HG03280 (cell line): ENCODE data around the gene GFOD2.
"Not testable (repeated sequence)": the region's sequence is repeated elsewhere in the genome, so short reads cannot be mapped to it uniquely, and the experiment has no call there.

Experiments
- ATAC-seq: cut with Tn5 transposase; IDR thresholded peaks from one replicate; pipeline ENCODE4 v1.9.1; 2021; ENCODE audit warnings: mild to moderate bottlenecking, moderate library complexity; ENCODE audit not compliant: unreplicated experiment

GFOD2 gene, protein sequence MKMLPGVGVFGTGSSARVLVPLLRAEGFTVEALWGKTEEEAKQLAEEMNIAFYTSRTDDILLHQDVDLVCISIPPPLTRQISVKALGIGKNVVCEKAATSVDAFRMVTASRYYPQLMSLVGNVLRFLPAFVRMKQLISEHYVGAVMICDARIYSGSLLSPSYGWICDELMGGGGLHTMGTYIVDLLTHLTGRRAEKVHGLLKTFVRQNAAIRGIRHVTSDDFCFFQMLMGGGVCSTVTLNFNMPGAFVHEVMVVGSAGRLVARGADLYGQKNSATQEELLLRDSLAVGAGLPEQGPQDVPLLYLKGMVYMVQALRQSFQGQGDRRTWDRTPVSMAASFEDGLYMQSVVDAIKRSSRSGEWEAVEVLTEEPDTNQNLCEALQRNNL

DNA sequence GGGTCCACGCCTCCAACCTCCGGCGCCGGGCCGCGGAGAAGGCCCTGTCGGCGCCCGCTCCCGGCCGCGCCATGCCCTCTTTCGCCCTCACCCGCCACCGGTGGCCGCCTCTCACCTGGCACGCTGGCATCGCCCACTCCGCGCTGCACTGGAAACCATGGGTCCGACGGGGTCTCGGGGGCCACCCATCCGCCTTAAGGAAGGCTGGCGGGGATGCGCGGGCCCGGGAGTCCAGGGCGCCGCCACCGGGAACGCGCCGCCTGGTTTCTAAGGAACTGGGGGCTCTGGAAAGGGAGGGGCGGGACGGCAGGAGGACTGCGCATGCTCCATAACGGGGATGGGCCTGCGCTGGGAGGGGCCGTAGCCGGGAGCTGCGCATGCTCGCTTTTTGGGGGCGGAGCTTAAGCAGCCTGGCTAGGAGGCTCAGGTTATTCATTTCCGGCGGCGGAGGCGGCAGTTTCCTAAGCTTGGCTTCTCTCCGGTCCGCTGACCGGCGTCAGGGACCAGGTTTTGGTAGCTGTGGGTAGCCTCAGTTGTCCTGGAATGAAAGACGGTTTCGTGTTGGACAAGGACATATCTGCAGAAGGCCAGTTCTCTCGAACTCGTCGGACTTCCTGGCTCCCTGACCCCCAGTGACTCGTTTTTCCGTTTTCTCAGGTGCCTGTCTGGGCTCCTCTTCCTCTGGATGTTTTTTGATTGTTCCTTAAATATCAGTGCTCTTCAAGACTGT lies at the start of gene GFOD2:
GFOD2 (minus strand) TSS at position 269 of the 730 bp plus-strand sequence. CDS start 33,601 bp downstream, outside the sequence.
- ATAC-seq, result peak; percentile 92

DNA sequence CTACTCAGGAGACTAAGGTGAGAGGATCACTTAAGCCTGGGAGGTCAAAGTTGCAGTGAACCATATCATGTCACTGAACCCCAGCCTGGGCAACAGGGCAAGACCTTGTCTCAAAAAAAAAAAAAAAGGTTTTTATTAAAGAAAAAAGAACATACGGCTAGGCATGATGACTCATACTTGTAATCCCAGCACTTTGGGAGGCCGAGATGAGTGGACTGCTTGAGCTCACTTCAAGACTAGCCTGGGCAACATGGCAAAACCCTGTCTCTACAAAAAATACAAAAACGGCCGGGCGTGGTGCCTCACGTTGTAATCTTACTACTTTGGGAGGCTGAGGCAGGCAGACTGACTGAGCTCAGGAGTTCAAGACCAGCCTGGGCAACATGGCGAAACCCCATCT lies 48.8 kb upstream of the GFOD2 start:
- ATAC-seq, result no peak

DNA sequence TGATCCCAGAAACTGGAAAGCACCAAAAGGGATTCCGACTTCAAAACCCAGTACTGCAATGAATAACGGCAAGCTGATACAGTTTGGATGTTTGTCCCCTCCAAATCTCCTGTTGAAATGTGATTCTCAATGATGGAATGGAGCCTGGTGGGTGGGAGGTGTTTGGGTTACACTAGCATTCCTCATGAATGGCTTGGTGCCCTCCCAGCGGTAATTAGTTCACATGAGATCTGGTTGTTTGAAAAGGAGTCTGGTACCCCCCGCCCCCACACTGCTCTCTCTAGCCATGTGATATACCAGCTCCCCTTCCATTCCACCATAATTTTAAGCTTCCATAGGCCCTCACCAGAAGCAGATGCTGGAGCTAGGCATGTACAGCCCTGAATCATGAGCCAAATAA lies 47.2 kb upstream of the GFOD2 start:
- ATAC-seq, result no peak

DNA sequence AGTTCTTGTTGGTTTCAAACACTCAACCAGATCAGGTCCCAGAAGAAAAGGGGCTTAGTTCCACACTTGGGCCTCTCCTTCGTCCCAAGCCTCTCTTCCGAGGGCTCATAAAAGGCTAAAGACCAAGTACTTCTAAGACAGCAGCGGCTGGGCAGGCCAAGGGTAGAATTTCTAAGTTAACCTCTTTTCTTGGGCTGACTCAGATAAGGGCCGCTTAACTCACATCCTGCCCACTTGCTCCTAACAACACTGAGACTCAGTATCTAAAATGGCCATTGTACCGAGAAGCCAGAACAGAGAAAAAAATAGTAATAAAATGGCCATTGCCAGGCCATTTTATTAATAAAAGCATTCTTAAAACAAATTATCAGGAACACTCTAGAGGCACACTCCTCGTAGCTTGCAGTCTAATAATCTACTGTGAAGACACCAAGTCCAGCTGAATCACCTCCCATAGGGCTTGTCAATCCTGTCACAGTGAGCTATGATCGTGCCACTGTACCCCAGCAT lies 45.1 kb upstream of the GFOD2 start:
- no peak for ATAC-seq

DNA sequence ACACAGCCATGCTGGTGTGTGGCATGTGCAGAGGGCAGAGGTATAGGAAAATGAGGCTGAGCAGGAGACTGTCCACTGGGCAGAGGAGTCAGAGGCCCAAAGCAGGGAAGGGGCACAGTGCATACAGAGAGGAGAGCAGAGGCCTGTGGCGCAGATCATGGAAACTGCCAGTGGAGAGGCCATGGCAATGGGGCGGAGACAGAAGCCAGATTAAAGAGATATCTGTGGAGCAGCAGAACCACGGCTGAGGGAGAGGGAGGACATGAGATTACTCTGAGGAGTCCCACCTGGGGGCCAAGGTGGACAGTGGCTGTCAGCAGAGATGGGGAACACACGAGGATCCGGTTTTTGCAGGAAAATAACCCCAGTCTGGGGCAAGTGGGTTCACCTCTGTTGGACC lies 44.0 kb upstream of the GFOD2 start:
- no peak for ATAC-seq

DNA sequence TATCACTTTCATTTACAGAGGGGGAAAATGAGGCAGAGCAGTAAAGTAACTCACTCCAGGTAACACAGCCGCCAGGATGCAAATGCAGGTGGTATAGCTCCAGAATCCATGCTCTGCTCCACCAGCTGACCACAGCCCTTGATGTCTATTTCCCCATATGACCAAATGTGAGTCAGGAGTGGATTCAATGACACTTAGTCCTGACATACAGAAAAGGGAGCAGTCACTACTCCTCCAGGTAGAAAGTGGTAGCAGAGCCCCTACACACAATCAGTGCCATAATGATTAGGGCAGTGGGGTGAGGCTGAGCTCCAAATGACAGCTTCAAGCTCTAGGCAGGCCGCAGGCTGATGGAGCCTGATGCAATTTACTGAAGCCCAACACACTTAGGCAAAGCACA lies 43.3 kb upstream of the GFOD2 start:
- no peak for ATAC-seq

DNA sequence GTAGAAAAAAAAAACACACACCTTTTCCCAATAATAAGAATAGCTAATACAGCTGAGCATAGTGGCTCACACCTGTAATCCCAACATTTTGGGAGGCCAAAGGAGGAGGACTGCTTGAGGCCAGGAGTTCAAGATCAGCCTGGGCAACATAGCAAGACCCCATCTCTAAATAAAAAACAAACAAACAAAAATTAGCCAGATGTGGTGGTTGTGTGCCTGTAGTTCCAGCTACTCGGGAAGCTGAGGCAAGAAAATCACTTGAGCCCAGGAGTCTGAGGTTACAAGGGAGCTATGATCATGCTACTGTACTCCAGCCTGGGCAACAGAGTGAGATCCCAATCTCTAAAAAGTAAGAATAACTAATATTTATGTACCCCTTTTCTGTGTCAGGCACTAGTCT lies 42.8 kb upstream of the GFOD2 start:
- no peak for ATAC-seq

DNA sequence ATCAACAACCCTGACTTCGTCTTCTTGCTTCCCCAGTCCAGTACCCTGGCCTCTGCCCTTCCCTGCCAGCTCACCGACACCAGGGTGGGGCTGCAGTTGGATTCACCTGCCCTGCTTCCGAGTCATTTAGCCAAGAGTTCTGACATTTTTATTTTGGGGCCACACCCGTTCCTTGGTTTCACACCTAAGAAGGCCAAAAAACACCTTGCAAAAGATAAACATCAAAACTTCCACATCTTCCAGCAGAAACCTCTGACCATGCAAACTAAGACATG lies 41.8 kb upstream of the GFOD2 start:
- ATAC-seq, result no peak

DNA sequence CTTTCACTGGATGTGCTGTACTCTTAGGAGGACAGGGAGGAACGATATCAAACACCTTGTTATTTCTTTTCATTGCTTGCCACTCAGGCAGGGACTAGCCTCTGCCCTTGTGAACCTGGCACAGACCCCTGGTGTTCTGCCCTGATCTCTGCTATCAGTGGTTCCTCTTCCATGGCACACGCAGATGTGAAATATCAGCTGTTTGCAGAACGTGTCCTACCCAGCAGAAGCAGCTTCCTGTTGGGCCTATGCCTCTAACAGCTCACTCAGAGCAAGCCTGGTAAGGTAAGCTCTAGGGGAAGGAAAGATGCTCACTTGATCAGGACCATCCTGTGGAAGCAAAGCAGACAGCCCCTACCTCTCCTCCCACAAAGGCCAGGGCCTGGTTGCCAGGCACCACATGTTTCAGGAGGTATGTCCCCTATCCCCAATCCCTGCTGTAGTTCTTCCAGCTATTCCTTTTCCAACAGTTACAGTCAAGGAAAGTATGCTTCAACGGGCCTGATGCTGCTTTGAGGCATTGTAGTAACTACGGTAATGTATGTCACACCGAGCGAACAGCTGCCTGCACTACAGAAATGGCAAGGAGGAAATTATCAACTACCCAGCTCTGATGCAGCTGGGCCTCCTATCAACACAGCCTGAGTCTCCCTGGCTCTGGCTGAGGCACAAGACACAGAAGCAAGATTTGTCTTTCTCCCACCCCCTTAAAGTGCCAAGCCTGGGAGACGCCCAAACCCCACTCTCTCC lies 41.3 kb upstream of the GFOD2 start:
- no peak for ATAC-seq

DNA sequence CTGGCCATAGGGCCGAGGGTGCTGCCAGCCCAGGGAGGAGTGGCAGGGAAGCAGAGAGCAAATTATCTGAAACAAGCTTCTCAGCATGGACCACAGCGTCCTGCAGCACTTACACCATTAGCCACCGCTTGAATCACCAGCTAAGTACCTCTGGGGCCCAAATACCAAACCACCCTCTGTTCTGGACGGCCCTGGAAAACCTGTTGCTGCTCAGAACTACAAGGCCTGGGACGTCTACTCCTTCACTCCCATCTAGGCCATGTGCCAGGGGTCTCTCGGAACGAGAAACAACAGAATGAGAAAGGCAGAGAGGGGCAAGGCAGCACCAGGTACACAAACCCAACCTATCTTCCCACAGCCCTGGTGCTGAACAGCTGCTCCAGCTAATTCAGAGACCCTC lies 39.9 kb upstream of the GFOD2 start:
- ATAC-seq, result no peak

DNA sequence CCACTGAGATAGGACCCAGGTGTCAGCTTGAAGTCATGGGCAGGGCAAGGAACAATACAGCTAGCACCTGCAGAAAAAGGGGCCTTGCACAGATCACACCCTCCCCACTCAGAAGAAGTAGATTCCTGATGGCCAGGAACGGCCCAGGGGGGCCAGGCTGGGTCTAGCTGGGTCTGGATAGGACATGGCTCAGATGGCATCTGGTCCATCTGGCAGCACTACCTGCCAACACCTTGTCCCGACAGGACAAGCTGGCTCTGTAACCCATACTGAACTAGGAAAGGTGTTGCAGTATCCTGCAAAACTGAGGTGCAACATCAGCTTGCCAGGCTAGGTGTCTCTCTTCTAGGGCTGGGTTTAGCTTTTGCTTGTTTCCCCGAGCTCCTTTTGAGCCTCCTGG lies 38.9 kb upstream of the GFOD2 start:
- ATAC-seq, result no peak

DNA sequence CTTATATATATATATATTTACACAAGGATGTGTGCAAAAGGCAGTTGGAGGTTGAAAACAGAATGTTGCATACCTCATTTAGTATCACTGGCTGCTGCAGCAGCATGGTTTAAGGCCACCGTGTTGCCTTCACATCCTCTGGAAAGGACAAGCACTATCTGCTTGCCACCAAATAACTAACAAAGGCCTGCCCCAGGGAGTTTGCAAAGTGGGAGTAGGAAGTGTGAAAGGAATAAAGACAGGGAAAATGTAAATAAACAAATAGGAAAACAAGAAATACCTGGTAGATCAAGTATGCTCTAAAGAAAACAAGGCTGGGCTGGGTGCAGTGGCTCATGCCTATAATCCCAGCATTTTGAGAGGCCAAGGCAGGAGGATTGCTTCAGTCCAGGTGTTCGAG lies 33.5 kb upstream of the GFOD2 start:
- no peak for ATAC-seq

DNA sequence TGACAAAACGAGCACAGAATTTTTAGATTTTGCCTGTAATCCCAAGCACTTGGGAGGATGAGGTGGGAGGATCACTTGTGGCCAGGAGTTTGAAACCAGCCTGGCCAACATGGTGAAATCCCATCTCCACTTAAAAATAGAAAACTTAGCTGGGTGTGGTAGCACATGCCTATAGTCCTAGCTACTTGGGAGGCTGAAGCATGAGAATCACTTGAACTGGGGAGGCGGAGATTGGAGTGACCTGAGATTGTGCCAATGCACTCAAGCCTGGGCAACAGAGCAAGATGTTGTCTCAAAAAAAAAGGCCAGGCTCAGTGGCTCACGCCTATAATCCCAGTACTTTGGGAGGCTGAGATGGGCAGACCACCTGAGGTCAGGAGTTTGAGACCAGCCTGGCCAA lies 32.2 kb upstream of the GFOD2 start:
- not testable (repeated sequence) for ATAC-seq

DNA sequence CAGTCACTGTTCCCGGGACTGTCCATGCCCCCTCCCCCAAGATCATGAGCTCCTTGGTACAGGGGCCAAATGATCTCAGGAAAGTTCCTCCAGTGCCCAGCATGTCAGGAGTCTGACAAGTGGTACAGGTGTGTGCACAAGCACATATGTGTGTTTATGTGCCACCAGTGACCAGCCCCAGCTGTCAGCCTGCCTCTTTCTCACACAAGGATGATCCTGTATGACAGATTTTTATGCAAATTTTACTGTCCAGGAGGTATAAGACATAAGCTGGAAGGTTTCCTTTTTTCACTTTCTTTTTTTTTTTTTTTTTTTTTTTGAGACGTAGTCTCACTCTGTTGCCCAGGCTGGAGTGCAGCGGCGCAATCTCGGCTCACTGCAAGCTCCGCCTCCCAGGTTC lies 31.4 kb upstream of the GFOD2 start:
- no peak for ATAC-seq

DNA sequence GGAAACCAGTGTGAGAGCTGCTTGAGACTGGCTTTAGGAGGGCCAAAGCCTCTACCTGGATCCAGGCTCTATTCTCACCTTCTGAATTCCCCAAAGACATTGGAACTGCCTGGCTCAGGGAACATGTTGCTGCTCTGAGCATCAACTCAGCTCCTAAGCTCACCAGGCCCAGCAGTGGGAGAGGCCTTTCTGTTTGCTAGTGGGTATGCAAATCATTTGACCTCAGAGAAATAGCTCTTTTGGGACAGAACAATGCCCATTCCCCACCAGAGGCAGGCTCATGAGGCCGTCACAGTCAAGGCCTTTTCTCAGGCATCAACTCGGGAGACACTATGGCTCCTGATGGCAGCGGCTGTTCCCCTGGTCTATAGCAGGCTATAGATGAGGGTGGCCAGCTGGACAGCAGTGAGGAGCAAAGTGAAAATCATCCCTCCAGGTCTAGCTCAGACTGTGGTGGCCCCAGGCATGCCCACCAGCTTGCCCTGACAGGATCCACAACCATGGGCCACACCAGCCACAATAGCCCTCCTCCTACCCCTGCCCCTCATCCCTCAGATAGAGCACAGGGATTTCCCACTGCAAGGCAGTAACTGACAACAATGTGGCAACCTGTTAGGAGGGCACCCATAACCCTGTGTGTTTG lies 30.4 kb upstream of the GFOD2 start:
- no peak for ATAC-seq

DNA sequence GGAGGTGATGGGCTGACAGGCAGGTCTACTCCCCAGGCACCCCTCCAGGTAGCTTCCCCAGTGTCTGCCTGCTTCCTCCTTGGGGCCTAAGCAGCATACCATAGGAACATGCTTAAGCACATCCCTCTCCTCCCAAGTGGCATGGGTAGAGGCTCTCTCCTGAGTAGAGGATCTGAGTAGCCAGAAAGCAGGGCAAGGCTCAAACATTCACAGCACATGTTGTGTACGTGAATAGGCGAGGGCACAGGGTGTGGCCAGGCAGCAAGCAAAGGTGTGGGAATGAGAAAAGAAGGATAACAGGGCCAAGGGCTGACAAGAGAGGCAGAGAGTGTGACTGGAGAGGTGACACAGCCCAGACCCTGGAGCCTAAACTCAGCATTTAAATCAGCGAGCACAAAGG lies 29.7 kb upstream of the GFOD2 start:
- no peak for ATAC-seq

DNA sequence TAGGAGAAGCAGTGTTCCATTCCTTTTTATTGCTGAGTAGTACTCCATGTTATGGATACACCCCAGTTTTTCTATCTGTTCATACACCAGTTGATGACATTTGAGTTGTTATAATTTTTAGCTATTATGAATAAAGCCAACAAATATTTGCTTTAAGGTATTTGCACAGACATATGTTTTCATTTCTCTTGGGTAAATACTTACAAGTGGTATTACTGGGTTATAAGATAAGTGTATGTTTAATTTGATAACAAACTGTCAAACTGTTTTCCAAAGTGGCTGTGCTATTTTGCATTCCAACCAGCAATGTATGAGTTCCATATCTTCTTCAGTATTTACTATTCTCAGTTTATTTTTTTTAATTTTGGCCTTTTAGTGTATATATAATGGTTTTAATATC lies 27.7 kb upstream of the GFOD2 start:
- ATAC-seq, result no peak

DNA sequence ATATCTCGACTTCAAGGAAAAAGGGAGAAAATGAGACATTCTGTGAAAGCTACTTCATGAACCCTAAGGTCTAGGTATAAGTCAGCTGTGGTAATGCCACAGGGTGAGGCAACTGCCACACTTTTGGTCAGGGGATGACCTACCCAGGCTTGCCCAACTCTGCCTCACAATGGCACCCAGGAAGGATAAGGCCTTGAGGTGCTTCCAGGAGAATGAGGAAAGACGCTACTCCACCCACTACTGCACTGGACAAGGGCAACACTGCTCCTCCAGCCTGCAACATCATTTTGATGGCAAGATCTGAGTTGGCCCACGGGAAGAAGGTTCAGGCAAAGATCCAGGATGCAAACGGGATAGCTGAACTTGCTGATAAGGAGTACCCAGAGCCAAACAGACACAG lies 22.0 kb upstream of the GFOD2 start:
- ATAC-seq, result no peak

DNA sequence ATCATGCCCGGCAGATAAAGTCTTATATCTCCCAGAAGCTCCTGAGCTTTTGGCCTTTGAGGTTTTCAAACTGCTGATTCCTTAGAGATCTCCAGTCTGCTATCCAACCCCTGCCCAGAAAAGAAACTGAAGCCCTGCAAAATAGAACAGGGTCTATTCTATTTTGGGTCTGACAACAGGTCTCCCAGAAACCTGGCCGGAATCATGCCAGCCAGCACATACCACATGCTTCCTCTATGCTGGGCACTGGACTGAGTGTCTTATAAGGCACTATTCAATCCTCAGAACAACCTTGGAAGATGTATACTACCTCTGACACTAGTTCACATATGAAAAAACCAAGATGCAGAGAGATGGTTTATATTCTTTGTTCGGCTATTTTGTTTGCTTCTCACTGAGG lies 21.3 kb upstream of the GFOD2 start:
- no peak for ATAC-seq

DNA sequence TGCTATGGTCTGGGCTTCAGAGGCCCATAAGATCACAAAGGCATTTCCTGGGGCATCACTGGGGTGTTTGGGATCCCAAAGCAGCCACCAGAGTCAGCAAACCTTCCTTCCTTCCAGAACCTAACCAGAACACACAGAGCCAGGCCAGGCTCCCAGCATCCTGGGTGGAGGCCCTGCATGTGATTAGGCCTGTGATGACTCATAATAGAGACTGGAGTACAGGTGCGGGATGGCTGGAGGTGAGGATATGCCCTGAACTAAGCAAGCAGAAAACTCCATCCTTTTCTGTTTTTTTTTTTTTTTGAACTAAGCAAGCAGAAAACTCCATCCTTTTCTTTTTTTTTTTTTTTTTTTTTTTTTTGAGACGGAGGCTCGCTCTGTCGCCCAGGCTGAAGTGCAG lies 17.7 kb upstream of the GFOD2 start:
- ATAC-seq, result no peak

DNA sequence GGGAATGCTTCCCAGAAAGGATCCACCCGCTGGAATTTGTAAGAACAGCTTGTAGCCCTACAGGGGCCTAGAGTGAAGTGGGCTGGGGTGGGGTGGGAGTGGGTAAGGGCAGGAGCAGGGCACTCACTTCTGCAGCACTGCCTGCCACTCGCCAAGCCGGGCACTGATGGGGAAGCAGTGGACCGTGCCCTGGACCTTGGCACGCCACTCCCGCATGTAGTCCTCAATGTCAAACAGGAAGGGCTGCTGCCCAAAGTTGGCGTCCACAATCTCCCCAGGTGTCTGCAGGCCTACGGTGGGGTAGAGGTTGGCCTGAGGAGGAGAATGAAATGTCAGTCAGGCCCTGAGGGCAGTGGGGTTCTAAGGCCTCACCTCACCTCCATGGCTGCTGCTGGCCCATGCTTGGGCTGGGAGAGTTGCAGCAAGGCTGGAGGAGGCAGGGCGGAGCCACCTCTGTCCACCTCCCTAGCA lies 15.7 kb upstream of the GFOD2 start:
- no peak for ATAC-seq
